Dermis lymphatic vessel endothelial cell (primary cell): ENCODE results near the gene LRBA. TPM values are rescaled to one million over a fixed set of nuclear protein-coding genes. Genes with fewer than 3 reads are reported as not detected.

ENCODE experiments used
- total RNA-seq: library from RNA; depleted of rRNA; stranded (reverse); fragments of >200 nt; gene quantifications from 2 replicates; pipeline ENCODE4 v1.2.1, GENCODE V29; 2014

LRBA gene
- total RNA-seq = 38.9 and 47.1 TPM in 2 replicates

GRCh38 chr4:151014521-151015458 lies at the start of gene LRBA:
Gene LRBA, minus strand, starts transcription at chr4:151015284. Its CDS starts 642 bp downstream, at chr4:151014642.

GRCh38 chr4:150582146-150582872 lies 432.8 kb downstream of the LRBA start, which contains the start of gene MAB21L2:
Gene MAB21L2, plus strand, starts transcription at chr4:150582151. Its CDS starts 879 bp downstream, at chr4:150583030.

Other genes with a start within 250 kb of the LRBA start
- gene RPS3A, start 84.3 kb upstream of the LRBA start, total RNA-seq = 2,488 and 2,910 TPM in 2 replicates